BE2C (cell line): ENCODE results near the gene KCNMA1.

Source experiments
- DNase-seq: peaks from one replicate; pipeline ENCODE4 v3.0.0-alpha.2; 2020
- H3K27me3 ChIP-seq: fragments of 250-450 bp; sonication (Bioruptor Pico); 2 replicates; pipeline ENCODE4 v1.5.1; 2020; ENCODE audit warnings: mild to moderate bottlenecking
- H3K36me3 ChIP-seq: fragments of 250-450 bp; sonication (Bioruptor Pico); 2 replicates; pipeline ENCODE4 v1.5.1; 2020; ENCODE audit warnings: mild to moderate bottlenecking
- H3K4me1 ChIP-seq: fragments of 250-450 bp; sonication (Bioruptor Pico); 2 replicates; pipeline ENCODE4 v1.5.1; 2020
- H3K4me3 ChIP-seq: 2 replicates; pipeline ENCODE4 v1.5.1; 2011; ENCODE audit warnings: low read depth, low read length
- H3K9me3 ChIP-seq: fragments of 250-450 bp; sonication (Bioruptor Pico); 2 replicates; pipeline ENCODE4 v1.5.1; 2020
- CTCF ChIP-seq: IDR thresholded peaks from 2 replicates; pipeline ENCODE4 v1.5.1; 2012; ENCODE audit warnings: mild to moderate bottlenecking, low read depth, low read length

Gene KCNMA1

GRCh38 chr10:77401683-77402082 lies 235.9 kb downstream of the KCNMA1 start:
- Histone ChIP-seq H3K36me3 (no peaks in the 10 kb centered on the region), H3K4me1 (peaks cover 20% of the 10 kb centered on the region), H3K4me3 (no peak overlapping the region), H3K27me3 (no peaks in the 10 kb centered on the region), H3K9me3 (no peaks in the 10 kb centered on the region)
- 0 out of 2 replicates have a peak, but pooled peaks have one; percentile 3 for TF ChIP-seq CTCF
- DNase-seq, result no peak

DNA sequence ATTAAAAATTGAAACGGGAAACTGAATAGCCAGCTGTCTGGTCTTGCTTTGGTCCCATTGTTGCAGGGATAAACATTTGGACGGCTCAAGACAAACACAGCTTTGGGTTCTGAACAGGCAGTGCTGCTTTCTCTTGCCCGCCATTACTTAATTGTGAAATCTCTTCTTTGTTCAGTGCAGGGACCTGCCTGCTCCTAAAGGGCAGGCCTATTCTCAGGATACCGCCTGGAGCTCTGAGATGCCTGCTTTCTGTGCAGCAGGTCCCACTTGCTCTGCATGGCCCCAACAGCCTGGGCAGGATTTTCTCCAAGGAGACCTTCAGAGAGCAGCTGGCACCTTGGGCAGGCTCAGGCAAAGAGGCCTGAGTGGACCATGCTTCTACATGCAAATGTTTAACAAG lies 237.6 kb downstream of the KCNMA1 start:
- DNase-seq, result no peak
- no peaks in the 10 kb centered on the region for H3K9me3 ChIP-seq
- no peak for TF ChIP-seq CTCF

GRCh38 chr10:77398986-77399755 lies 238.4 kb downstream of the KCNMA1 start:
- Histone ChIP-seq H3K4me1 (peaks cover 15% of the 10 kb centered on the region), H3K36me3 (no peaks in the 10 kb centered on the region), H3K9me3 (no peaks in the 10 kb centered on the region), H3K4me3 (no peak overlapping the region), H3K27me3 (no peaks in the 10 kb centered on the region)
- no peak for DNase-seq
- TF ChIP-seq CTCF, result no peak

More for the DNA sequence above, 237.6 kb downstream of the KCNMA1 start:
- Histone ChIP-seq H3K4me3 (no peak overlapping the region), H3K4me1 (peaks cover 9% of the 10 kb centered on the region), H3K27me3 (no peaks in the 10 kb centered on the region), H3K36me3 (no peaks in the 10 kb centered on the region)

GRCh38 chr10:77398558-77398957 lies 239.1 kb downstream of the KCNMA1 start:
- no peak for TF ChIP-seq CTCF
- Histone ChIP-seq H3K27me3 (no peaks in the 10 kb centered on the region), H3K4me3 (no peak overlapping the region), H3K4me1 (peaks cover 21% of the 10 kb centered on the region), H3K36me3 (no peaks in the 10 kb centered on the region), H3K9me3 (no peaks in the 10 kb centered on the region)
- DNase-seq, result no peak

DNA sequence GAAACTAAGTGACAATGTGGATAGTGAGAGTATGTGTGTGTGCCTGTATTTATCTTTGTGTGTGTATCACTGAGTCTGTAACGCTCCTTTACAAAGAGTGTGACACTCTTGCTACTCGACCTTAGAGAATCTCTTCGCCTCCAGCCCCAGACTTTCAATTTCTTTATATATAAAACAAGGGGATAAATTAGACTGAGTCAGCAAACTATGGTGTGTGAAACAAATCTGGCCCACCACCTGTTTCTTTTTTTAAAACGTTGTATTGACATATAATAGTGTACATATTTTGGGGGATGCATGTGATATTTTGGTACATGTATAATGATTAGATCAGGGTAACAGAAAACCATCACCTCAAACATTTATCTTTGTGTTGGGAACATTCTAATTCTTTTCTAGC lies 240.5 kb downstream of the KCNMA1 start:
- TF ChIP-seq CTCF, result no peak
- Histone ChIP-seq H3K4me1 (peaks cover 33% of the 10 kb centered on the region), H3K9me3 (no peaks in the 10 kb centered on the region), H3K36me3 (no peaks in the 10 kb centered on the region), H3K4me3 (no peak overlapping the region), H3K27me3 (no peaks in the 10 kb centered on the region)
- DNase-seq, result no peak

DNA sequence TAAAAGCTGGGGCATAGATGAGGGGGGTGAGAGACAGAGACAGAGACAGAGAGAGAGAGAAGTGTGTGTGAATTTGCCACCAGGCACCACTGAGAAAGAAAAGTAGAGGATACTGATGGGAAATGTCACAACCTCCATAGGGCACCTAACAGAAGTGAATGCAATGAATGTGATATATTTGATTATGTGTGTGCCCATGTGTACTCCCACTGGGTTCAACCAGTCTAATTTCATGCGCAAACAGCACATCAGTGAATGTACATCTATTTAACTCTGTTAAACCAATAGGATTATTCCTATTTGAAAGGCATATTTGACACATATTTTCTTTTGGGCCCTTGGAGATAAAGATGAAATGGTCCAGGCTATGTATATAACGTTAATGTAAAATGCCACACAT lies 241.3 kb downstream of the KCNMA1 start:
- H3K4me1 ChIP-seq, result peaks cover 39% of the 10 kb centered on the region
- H3K9me3 ChIP-seq, result no peaks in the 10 kb centered on the region
- no peak for TF ChIP-seq CTCF
- no peak overlapping the region for H3K4me3 ChIP-seq
- no peak for DNase-seq
- no peaks in the 10 kb centered on the region for H3K27me3 ChIP-seq
- H3K36me3 ChIP-seq, result no peaks in the 10 kb centered on the region
